ENCODE data around the gene ZP2. TPM values are rescaled to one million over a fixed set of nuclear protein-coding genes. Genes with fewer than 3 reads are reported as not detected.
"Not testable (repeated sequence)": the region's sequence is repeated elsewhere in the genome, so short reads cannot be mapped to it uniquely, and the experiment has no call there.

The ZP2 gene
- total RNA-seq, 2 experiments from 2014 or later, result not detected

GRCh38 chr16:21219551-21219950, 8.2 kb upstream of the ZP2 start:
- ChIA-PET POLR2A (no interaction called here), CTCF (no interaction called here)

- POLR2A ChIA-PET, result no interaction called here
- CTCF ChIA-PET, result no interaction called here
Observed at GRCh38 chr16:21218153-21218552, 6.8 kb upstream of the ZP2 start.

GRCh38 chr16:21217121-21217520, 5.7 kb upstream of the ZP2 start:
- ChIA-PET POLR2A (interaction anchor here (0.7 kb wide), 1 partner anchor 318 kb away, joined by 6 read pairs; no protein-coding TSS in a partner anchor), CTCF (interaction anchor here (0.7 kb wide), 1 partner anchor 108 kb away, joined by 5 read pairs; no protein-coding TSS in a partner anchor)

GRCh38 chr16:21214086-21214485, 2.7 kb upstream of the ZP2 start:
- POLR2A ChIA-PET, result interaction anchor here (0.6 kb wide), 1 partner anchor 63 kb away, joined by 3 read pairs; no protein-coding TSS in a partner anchor
- CTCF ChIA-PET, result no interaction called here

GRCh38 chr16:21208446-21209230, 2.7 kb downstream of the ZP2 start:
- CTCF ChIA-PET, result interaction anchor here (1.5 kb wide), 1 partner anchor 20 kb away, joined by 3 read pairs; no protein-coding TSS in a partner anchor
- POLR2A ChIA-PET, result no interaction called here

- CTCF ChIA-PET, result no interaction called here
- POLR2A ChIA-PET, result no interaction called here
Observed at GRCh38 chr16:21206550-21206949, 4.8 kb downstream of the ZP2 start.

GRCh38 chr16:21205303-21205702, 6.1 kb downstream of the ZP2 start:
- ChIA-PET POLR2A (no interaction called here), CTCF (no interaction called here)

GRCh38 chr16:21203155-21203797, 8.1 kb downstream of the ZP2 start:
- ChIA-PET CTCF (no interaction called here), POLR2A (no interaction called here)

GRCh38 chr16:21199607-21200218, 11.7 kb downstream of the ZP2 start:
- ChIA-PET CTCF (no interaction called here), POLR2A (no interaction called here)

GRCh38 chr16:21197621-21198020, 13.8 kb downstream of the ZP2 start:
- CTCF ChIA-PET, result interaction anchor here (0.7 kb wide), 1 partner anchor 135 kb away, joined by 3 read pairs; no protein-coding TSS in a partner anchor
- POLR2A ChIA-PET, result no interaction called here

GRCh38 chr16:21197112-21197511, 14.3 kb downstream of the ZP2 start:
- ChIA-PET POLR2A (no interaction called here), CTCF (no interaction called here)

GRCh38 chr16:21195330-21195729, 16.0 kb downstream of the ZP2 start:
- CTCF ChIA-PET, result not testable (repeated sequence)

GRCh38 chr16:21194771-21195301, 16.5 kb downstream of the ZP2 start:
- ChIA-PET CTCF (no interaction called here), POLR2A (no interaction called here)

More at GRCh38 chr16:21195330-21195729, 16.0 kb downstream of the ZP2 start:
- POLR2A ChIA-PET, result not testable (repeated sequence)

- ChIA-PET POLR2A (no interaction called here), CTCF (no interaction called here)
Observed at GRCh38 chr16:21192991-21193390, 18.4 kb downstream of the ZP2 start.

GRCh38 chr16:21190599-21190998, 20.8 kb downstream of the ZP2 start:
- ChIA-PET CTCF (no interaction called here), POLR2A (interaction anchor here (0.6 kb wide), 1 partner anchor 41 kb away, joined by 4 read pairs; no protein-coding TSS in a partner anchor)

- ChIA-PET POLR2A (no interaction called here), CTCF (no interaction called here)
Observed at GRCh38 chr16:21190013-21190412, 21.4 kb downstream of the ZP2 start.

GRCh38 chr16:21189311-21189710, 22.1 kb downstream of the ZP2 start:
- CTCF ChIA-PET, result interaction anchor here (0.6 to 1.5 kb wide), 6 partner anchors 15 to 473 kb away, joined by 3 to 5 read pairs (median 4); no protein-coding TSS in a partner anchor

GRCh38 chr16:21186326-21186691, 25.1 kb downstream of the ZP2 start:
- CTCF ChIA-PET, result no interaction called here
- POLR2A ChIA-PET, result no interaction called here

More at GRCh38 chr16:21189311-21189710, 22.1 kb downstream of the ZP2 start:
- POLR2A ChIA-PET, result no interaction called here

- ChIA-PET CTCF (interaction anchor here (0.8 kb wide), 1 partner anchor 386 kb away, joined by 3 read pairs; no protein-coding TSS in a partner anchor), POLR2A (interaction anchor here (0.5 kb wide), 1 partner anchor 29 kb away, joined by 7 read pairs; no protein-coding TSS in a partner anchor)
Observed at GRCh38 chr16:21185659-21186325, 25.6 kb downstream of the ZP2 start.

GRCh38 chr16:21184834-21185233, 26.5 kb downstream of the ZP2 start:
- CTCF ChIA-PET, result interaction anchor here (0.8 kb wide), 1 partner anchor 385 kb away, joined by 3 read pairs; no protein-coding TSS in a partner anchor
- POLR2A ChIA-PET, result no interaction called here
